HG03066 (cell line): Measurements from ENCODE around the gene SSR1.
"Not testable (repeated sequence)": the region's sequence is repeated elsewhere in the genome, so short reads cannot be mapped to it uniquely, and the experiment has no call there.

ENCODE experiments used
- ATAC-seq: cut with Tn5 transposase; IDR thresholded peaks from one replicate; pipeline ENCODE4 v1.9.1; 2021; ENCODE audit warnings: low read depth; ENCODE audit not compliant: unreplicated experiment

The SSR1 gene

GRCh38 chr6:7312616-7313504 lies at the start of gene SSR1:
Gene SSR1, minus strand, starts transcription at chr6:7313199. Its CDS starts 79 bp downstream, at chr6:7313120.
- ATAC-seq, result peak; percentile 96

- ATAC-seq, result not testable (repeated sequence)
Observed at GRCh38 chr6:7351916-7352315, 38.9 kb upstream of the SSR1 start.

- not testable (repeated sequence) for ATAC-seq
Observed at GRCh38 chr6:7350591-7350990, 37.6 kb upstream of the SSR1 start.

GRCh38 chr6:7347551-7347997 lies 34.6 kb upstream of the SSR1 start:
- ATAC-seq, result not testable (repeated sequence)

- ATAC-seq, result not testable (repeated sequence)
Observed at GRCh38 chr6:7344773-7345450, 31.9 kb upstream of the SSR1 start.

- no peak for ATAC-seq
Observed at GRCh38 chr6:7343546-7344475, 30.8 kb upstream of the SSR1 start.

GRCh38 chr6:7341989-7342742 lies 29.2 kb upstream of the SSR1 start:
- no peak for ATAC-seq

GRCh38 chr6:7341271-7341670 lies 28.3 kb upstream of the SSR1 start:
- no peak for ATAC-seq

GRCh38 chr6:7339007-7339732 lies 26.2 kb upstream of the SSR1 start:
- not testable (repeated sequence) for ATAC-seq

GRCh38 chr6:7338031-7338430 lies 25.0 kb upstream of the SSR1 start:
- ATAC-seq, result no peak

- ATAC-seq, result no peak
Observed at GRCh38 chr6:7335519-7335918, 22.5 kb upstream of the SSR1 start.

- no peak for ATAC-seq
Observed at GRCh38 chr6:7334685-7335084, 21.7 kb upstream of the SSR1 start.

- no peak for ATAC-seq
Observed at GRCh38 chr6:7332090-7332745, 19.2 kb upstream of the SSR1 start.

GRCh38 chr6:7331452-7331851 lies 18.5 kb upstream of the SSR1 start:
- ATAC-seq, result no peak

GRCh38 chr6:7328243-7328642 lies 15.2 kb upstream of the SSR1 start:
- ATAC-seq, result no peak

- ATAC-seq, result no peak
Observed at GRCh38 chr6:7325750-7326149, 12.8 kb upstream of the SSR1 start.

GRCh38 chr6:7324520-7324919 lies 11.5 kb upstream of the SSR1 start:
- ATAC-seq, result peak; percentile 61

- ATAC-seq, result no peak
Observed at GRCh38 chr6:7323074-7323473, 10.1 kb upstream of the SSR1 start.

- not testable (repeated sequence) for ATAC-seq
Observed at GRCh38 chr6:7321866-7322265, 8.9 kb upstream of the SSR1 start.
